Measurements from ENCODE around the gene ACSL1.

ACSL1 gene

DNA sequence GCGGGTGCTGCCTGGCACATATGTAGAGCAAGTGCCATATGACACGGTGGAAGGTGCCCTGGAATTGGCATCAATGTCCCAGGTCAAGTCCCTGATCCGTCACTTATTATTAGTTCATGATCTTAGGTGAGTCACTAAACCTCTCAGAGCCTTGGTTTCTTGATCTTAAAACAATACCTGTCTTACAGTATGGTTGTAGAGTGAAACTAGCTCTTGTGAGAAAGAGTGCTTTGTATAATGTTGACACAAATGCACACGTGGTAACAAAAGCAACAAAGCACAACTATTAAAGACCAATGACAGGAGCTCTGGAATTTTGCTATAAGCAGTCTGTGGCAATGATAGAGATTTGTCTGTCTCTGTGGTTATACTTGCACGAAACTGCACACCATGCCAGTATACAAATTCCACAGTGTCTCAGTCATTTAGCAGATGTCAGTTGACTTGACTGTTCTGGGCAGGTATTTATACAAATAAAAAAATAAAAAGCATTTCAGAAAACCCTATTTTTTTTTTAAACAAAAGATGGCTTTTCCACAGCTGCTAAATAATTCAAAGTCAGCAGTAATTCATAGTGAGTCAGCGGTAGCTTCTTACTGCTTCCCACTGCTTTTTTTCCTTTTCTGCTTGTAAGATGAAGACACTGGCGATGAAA, 19.7 kb upstream of the ACSL1 start:
- POLR2A ChIA-PET = interaction anchor here (0.5 to 0.6 kb wide), 2 partner anchors 133 to 1435 kb away, joined by 3 to 5 read pairs; no protein-coding TSS in a partner anchor
- CTCF ChIA-PET = interaction anchor here (1.7 kb wide), 1 partner anchor 9 kb away, joined by 5 read pairs; no protein-coding TSS in a partner anchor

DNA sequence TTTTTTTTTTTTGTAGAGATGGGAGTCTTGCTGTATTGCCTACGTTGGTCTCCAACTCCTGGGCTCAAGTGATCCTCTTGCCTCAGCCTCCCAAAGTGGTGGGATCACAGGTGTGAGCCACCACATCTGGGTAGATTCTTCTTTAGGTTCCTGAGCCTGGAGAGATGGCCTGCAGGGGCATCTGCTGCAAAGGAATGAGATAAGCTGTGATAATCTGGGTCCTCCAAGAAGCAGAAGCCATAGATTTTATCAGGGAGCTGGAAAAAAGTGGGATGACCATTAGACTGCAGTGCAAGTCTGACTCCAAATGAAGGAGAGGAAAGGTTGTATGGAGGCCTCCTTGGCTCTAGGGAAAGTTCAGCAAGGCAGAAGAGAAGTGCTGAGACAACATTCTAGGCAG, 19.0 kb upstream of the ACSL1 start:
- Histone ChIP-seq H3K9me3 (ENCODE audit: control insufficient read depth, insufficient read depth, low read depth, low read length) (no peaks in the 10 kb centered on the region), H3K4me1 (ENCODE audit: control insufficient read depth, insufficient read depth, low read length) (no peaks in the 10 kb centered on the region), H3K36me3 (ENCODE audit: control insufficient read depth in 2 of 2, insufficient read depth in 1 of 2, low read length in 2 of 2) (no peaks in the 10 kb centered on the region), H3K27ac (ENCODE audit: extremely low read depth, low read depth, low read length) (no peak overlapping the region), H3K4me3 (ENCODE audit: low read depth, low read length) (no peak overlapping the region)
- TF ChIP-seq ZNF843 (tag by site-specific recombination; IDR thresholded peaks at IDR 0.05) (no peak), ZFP69B (tag by site-specific recombination; IDR thresholded peaks at IDR 0.05) (no peak), ZNF24 (tag by site-specific recombination; IDR thresholded peaks at IDR 0.05) (no peak)
- TF ChIP-seq, protein P1, sequence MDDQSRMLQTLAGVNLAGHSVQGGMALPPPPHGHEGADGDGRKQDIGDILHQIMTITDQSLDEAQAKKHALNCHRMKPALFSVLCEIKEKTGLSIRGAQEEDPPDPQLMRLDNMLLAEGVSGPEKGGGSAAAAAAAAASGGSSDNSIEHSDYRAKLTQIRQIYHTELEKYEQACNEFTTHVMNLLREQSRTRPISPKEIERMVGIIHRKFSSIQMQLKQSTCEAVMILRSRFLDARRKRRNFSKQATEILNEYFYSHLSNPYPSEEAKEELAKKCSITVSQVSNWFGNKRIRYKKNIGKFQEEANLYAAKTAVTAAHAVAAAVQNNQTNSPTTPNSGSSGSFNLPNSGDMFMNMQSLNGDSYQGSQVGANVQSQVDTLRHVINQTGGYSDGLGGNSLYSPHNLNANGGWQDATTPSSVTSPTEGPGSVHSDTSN (CRISPR knock-in tag; IDR thresholded peaks at IDR 0.05) = no peak
- ChIA-PET CTCF (interaction anchor here (1.7 kb wide), 1 partner anchor 9 kb away, joined by 5 read pairs; no protein-coding TSS in a partner anchor), POLR2A (interaction anchor here (0.5 kb wide), 1 partner anchor 133 kb away, joined by 5 read pairs; no protein-coding TSS in a partner anchor)

More for the DNA sequence above, 19.7 kb upstream of the ACSL1 start:
- H3K27ac ChIP-seq (ENCODE audit: extremely low read depth, low read depth, low read length) = no peak overlapping the region
- no peak overlapping the region for H3K4me3 ChIP-seq (ENCODE audit: low read depth, low read length)
- TF ChIP-seq ZIC2 (tag by site-specific recombination; IDR thresholded peaks at IDR 0.05) = no peak
- no peak for TF ChIP-seq ZNF76 (tag by site-specific recombination; IDR thresholded peaks at IDR 0.05; ENCODE audit: borderline replicate concordance, low read depth)
- TF ChIP-seq, protein P2, sequence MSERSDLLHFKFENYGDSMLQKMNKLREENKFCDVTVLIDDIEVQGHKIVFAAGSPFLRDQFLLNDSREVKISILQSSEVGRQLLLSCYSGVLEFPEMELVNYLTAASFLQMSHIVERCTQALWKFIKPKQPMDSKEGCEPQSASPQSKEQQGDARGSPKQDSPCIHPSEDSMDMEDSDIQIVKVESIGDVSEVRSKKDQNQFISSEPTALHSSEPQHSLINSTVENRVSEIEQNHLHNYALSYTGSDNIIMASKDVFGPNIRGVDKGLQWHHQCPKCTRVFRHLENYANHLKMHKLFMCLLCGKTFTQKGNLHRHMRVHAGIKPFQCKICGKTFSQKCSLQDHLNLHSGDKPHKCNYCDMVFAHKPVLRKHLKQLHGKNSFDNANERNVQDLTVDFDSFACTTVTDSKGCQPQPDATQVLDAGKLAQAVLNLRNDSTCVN (tag by site-specific recombination; optimal IDR thresholded peaks at IDR 0.05) = no peak
- TF ChIP-seq ZNF133 (tag by site-specific recombination; IDR thresholded peaks at IDR 0.05) = no peak
- TF ChIP-seq, protein P3, sequence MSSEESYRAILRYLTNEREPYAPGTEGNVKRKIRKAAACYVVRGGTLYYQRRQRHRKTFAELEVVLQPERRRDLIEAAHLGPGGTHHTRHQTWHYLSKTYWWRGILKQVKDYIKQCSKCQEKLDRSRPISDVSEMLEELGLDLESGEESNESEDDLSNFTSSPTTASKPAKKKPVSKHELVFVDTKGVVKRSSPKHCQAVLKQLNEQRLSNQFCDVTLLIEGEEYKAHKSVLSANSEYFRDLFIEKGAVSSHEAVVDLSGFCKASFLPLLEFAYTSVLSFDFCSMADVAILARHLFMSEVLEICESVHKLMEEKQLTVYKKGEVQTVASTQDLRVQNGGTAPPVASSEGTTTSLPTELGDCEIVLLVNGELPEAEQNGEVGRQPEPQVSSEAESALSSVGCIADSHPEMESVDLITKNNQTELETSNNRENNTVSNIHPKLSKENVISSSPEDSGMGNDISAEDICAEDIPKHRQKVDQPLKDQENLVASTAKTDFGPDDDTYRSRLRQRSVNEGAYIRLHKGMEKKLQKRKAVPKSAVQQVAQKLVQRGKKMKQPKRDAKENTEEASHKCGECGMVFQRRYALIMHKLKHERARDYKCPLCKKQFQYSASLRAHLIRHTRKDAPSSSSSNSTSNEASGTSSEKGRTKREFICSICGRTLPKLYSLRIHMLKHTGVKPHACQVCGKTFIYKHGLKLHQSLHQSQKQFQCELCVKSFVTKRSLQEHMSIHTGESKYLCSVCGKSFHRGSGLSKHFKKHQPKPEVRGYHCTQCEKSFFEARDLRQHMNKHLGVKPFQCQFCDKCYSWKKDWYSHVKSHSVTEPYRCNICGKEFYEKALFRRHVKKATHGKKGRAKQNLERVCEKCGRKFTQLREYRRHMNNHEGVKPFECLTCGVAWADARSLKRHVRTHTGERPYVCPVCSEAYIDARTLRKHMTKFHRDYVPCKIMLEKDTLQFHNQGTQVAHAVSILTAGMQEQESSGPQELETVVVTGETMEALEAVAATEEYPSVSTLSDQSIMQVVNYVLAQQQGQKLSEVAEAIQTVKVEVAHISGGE (tag by site-specific recombination; conservative IDR thresholded peaks at IDR 0.05; ENCODE audit: low read depth) = no peak
- no peak for TF ChIP-seq HOXC10 (CRISPR knock-in tag; IDR thresholded peaks at IDR 0.05)
- no peaks in the 10 kb centered on the region for H3K9me3 ChIP-seq (ENCODE audit: control insufficient read depth, insufficient read depth, low read depth, low read length)
- H3K36me3 ChIP-seq (ENCODE audit: control insufficient read depth in 2 of 2, insufficient read depth in 1 of 2, low read length in 2 of 2) = no peaks in the 10 kb centered on the region
- H3K4me1 ChIP-seq (ENCODE audit: control insufficient read depth, insufficient read depth, low read length) = no peaks in the 10 kb centered on the region

DNA sequence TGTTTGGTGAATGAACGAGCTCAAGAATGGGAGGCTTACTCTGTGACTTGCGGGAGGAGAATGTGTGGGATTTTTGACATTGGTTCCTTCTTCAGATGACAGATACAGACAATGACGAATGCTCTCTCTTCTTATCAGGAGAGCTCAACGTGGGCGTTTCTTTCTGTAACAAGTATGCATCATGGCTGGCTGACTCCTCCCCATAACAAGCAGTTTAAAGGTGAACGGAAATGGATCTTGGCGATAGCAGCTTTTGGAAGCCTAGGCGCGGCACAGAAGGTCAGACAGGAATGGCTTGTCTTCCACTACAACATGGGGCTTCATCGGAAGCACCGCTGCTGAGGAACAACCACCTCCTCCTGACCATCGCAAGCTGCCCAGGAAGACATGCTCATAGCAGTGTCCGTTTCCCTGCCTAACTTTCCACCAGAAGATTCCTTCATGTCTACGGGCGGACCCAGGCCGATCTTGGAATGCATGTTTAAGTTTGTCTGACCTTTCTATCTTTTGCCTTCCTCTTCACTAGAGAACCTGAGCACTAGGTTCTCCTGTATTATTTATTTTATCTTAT, 18.3 kb upstream of the ACSL1 start:
- H3K4me1 ChIP-seq (ENCODE audit: control insufficient read depth, insufficient read depth, low read length) = no peaks in the 10 kb centered on the region
- no peaks in the 10 kb centered on the region for H3K36me3 ChIP-seq (ENCODE audit: control insufficient read depth in 2 of 2, insufficient read depth in 1 of 2, low read length in 2 of 2)
- no peak overlapping the region for H3K27ac ChIP-seq (ENCODE audit: extremely low read depth, low read depth, low read length)
- CTCF ChIA-PET = interaction anchor here (1.7 kb wide), 1 partner anchor 8 kb away, joined by 5 read pairs; no protein-coding TSS in a partner anchor
- no peak overlapping the region for H3K4me3 ChIP-seq (ENCODE audit: low read depth, low read length)
- no peaks in the 10 kb centered on the region for H3K9me3 ChIP-seq (ENCODE audit: control insufficient read depth, insufficient read depth, low read depth, low read length)
- POLR2A ChIA-PET = no interaction called here
- no peak for TF ChIP-seq ZNF391 (tag by site-specific recombination; IDR thresholded peaks at IDR 0.05; ENCODE audit: borderline replicate concordance, low read depth)
- no peak for TF ChIP-seq SCRT1 (tag by site-specific recombination; IDR thresholded peaks at IDR 0.05; ENCODE audit: borderline replicate concordance)
- TF ChIP-seq ZNF621 (tag by site-specific recombination; IDR thresholded peaks at IDR 0.05) = no peak
- TF ChIP-seq ZNF157 (tag by site-specific recombination; IDR thresholded peaks at IDR 0.05) = no peak
- no peak for TF ChIP-seq ZXDB (tag by site-specific recombination; IDR thresholded peaks at IDR 0.05)
- TF ChIP-seq ZNF843 (tag by site-specific recombination; IDR thresholded peaks at IDR 0.05) = no peak
- no peak for TF ChIP-seq SP2 (tag by site-specific recombination; IDR thresholded peaks at IDR 0.05)
- TF ChIP-seq ZNF560 (tag by site-specific recombination; IDR thresholded peaks at IDR 0.05; ENCODE audit: borderline replicate concordance) = no peak
- no peak for TF ChIP-seq ZNF830 (tag by site-specific recombination; IDR thresholded peaks at IDR 0.05; ENCODE audit: low read depth)
- TF ChIP-seq, protein P4, sequence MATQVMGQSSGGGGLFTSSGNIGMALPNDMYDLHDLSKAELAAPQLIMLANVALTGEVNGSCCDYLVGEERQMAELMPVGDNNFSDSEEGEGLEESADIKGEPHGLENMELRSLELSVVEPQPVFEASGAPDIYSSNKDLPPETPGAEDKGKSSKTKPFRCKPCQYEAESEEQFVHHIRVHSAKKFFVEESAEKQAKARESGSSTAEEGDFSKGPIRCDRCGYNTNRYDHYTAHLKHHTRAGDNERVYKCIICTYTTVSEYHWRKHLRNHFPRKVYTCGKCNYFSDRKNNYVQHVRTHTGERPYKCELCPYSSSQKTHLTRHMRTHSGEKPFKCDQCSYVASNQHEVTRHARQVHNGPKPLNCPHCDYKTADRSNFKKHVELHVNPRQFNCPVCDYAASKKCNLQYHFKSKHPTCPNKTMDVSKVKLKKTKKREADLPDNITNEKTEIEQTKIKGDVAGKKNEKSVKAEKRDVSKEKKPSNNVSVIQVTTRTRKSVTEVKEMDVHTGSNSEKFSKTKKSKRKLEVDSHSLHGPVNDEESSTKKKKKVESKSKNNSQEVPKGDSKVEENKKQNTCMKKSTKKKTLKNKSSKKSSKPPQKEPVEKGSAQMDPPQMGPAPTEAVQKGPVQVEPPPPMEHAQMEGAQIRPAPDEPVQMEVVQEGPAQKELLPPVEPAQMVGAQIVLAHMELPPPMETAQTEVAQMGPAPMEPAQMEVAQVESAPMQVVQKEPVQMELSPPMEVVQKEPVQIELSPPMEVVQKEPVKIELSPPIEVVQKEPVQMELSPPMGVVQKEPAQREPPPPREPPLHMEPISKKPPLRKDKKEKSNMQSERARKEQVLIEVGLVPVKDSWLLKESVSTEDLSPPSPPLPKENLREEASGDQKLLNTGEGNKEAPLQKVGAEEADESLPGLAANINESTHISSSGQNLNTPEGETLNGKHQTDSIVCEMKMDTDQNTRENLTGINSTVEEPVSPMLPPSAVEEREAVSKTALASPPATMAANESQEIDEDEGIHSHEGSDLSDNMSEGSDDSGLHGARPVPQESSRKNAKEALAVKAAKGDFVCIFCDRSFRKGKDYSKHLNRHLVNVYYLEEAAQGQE (tag by site-specific recombination; IDR thresholded peaks at IDR 0.05) = no peak
- no peak for TF ChIP-seq SALL2 (tag by site-specific recombination; IDR thresholded peaks at IDR 0.05; ENCODE audit: borderline replicate concordance)

Measured in HEK293 (cell line).